Immature natural killer cell (primary cell): ENCODE measurements around the gene IL3RA. TPM values are rescaled to one million over a fixed set of nuclear protein-coding genes. Genes with fewer than 3 reads are reported as not detected.
"Not testable (repeated sequence)": the region's sequence is repeated elsewhere in the genome, so short reads cannot be mapped to it uniquely, and the experiment has no call there.

Experiments used
- DNase-seq, 3 donors: peaks; one replicate each; pipeline ENCODE4 v3.0.0; 2022; ENCODE audit warnings: mixed read lengths in 1 of 3
- H3K27ac Mint-ChIP-seq, 6 donors: one replicate each; pipeline ENCODE4 v1.8.0; 2020; ENCODE audit warnings: mixed read lengths in 6 of 6, mild to moderate bottlenecking in 5 of 6, inconsistent platforms in 4 of 6, moderate library complexity in 3 of 6
- H3K27me3 Mint-ChIP-seq, 3 donors: one replicate each; pipeline ENCODE4 v1.8.0; 2020 to 2021; ENCODE audit warnings: low read depth in 3 of 3, mild to moderate bottlenecking in 3 of 3, mixed read lengths in 3 of 3, moderate library complexity in 3 of 3, inconsistent platforms in 1 of 3
- H3K36me3 Mint-ChIP-seq, 3 donors: one replicate each; pipeline ENCODE4 v1.8.0; 2020; ENCODE audit warnings: mixed read lengths in 3 of 3, inconsistent platforms in 2 of 3, mild to moderate bottlenecking in 2 of 3
- H3K4me1 Mint-ChIP-seq, 2 donors: one replicate each; pipeline ENCODE4 v1.8.0; 2020; ENCODE audit warnings: inconsistent platforms in 2 of 2, mild to moderate bottlenecking in 2 of 2, mixed read lengths in 2 of 2, moderate library complexity in 1 of 2
- H3K4me3 Mint-ChIP-seq, 5 donors: one replicate each; pipeline ENCODE4 v1.8.0; 2020; ENCODE audit warnings: mild to moderate bottlenecking in 5 of 5, mixed read lengths in 5 of 5, inconsistent platforms in 3 of 5, moderate library complexity in 3 of 5
- H3K9me3 Mint-ChIP-seq, 6 donors: one replicate each; pipeline ENCODE4 v1.8.0; 2020; ENCODE audit warnings: mild to moderate bottlenecking in 6 of 6, mixed read lengths in 6 of 6, inconsistent platforms in 4 of 6, moderate library complexity in 3 of 6
- polyA plus RNA-seq, 3 donors: library from polyadenylated mRNA; unstranded; fragments of 300-500 nt; fragmentation: Illumina TruSeq; gene quantifications; one replicate each; pipeline ENCODE4 v1.2.3, GENCODE V29; 2021

The IL3RA gene
- polyA plus RNA-seq, 3 donors from 2014 or later = 0.79 to 5.0 (median 1.5) TPM

DNA sequence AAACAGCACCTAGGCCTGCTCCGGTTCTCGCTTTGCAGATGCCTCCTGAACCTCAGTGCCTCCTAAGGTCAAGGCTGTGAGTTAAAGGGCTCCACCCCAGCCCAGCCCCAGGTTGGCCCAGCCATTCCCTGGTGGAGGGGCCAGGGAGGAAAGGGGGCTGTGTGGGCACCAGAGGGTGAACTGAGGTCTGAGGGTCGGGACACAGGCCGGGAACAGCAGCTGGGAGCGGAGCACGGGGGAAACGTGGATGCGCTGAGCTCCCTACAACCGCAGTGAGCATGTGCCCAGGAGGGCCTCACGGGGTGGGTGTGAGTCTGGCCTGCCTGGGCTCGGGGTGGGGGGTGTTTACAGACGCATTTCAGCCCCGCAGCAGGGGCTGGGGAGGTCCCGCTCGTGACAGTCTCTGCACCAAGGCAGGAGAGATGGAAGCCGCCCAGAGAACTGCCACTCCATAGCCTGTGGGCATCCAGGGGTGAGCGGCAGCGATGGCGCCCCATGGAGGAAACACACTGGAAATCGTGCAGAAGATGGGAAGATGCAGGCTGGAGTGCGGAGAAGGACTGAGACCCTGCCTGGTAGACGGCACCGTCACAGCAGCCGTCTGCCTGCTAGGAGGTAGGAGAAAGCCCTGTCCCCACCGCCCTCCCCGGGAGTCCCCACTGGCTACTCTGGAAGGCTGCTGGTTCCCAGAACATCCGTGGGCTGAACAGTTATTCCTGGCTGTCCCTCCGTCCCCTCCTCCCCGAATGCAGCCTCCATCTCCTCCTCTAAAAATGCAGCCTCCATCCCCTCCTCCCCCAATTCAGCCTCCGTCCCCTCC lies 65.2 kb downstream of the IL3RA start:
- no peak overlapping the region for H3K27ac Mint-ChIP-seq
- no peaks in the 10 kb centered on the region for H3K4me1 Mint-ChIP-seq
- H3K27me3 Mint-ChIP-seq = peaks cover 0 to 2% (median 2%) of the 10 kb centered on the region in 3 donors
- no peak for DNase-seq
- H3K4me3 Mint-ChIP-seq = no peak overlapping the region
- no peaks in the 10 kb centered on the region for H3K9me3 Mint-ChIP-seq
- H3K36me3 Mint-ChIP-seq = no peaks in the 10 kb centered on the region

DNA sequence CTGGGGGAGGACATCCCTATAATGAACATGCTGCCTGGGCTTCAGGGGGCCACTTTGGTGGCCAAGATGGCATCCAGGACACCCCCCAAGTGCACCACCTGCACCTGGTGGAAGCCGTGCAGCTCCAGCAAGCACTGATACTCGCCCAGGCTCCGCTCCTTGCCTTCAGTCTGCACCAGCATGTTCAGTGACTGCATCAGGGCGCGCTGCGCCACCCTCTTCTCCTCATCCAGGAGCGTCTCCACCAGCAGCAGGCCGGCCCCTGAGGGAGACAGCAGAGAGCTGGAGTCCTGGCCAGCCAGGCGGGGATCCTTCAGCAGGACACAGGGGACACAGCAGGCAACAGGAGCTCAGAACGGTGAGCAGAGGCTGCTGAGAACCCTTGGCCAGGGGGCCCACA lies 66.6 kb downstream of the IL3RA start:
- no peak for DNase-seq
- Mint-ChIP-seq H3K36me3 (no peaks in the 10 kb centered on the region), H3K27ac (no peak overlapping the region), H3K4me3 (no peak overlapping the region), H3K4me1 (no peaks in the 10 kb centered on the region), H3K27me3 (peaks cover 0 to 2% (median 0%) of the 10 kb centered on the region in 3 donors), H3K9me3 (no peaks in the 10 kb centered on the region)

DNA sequence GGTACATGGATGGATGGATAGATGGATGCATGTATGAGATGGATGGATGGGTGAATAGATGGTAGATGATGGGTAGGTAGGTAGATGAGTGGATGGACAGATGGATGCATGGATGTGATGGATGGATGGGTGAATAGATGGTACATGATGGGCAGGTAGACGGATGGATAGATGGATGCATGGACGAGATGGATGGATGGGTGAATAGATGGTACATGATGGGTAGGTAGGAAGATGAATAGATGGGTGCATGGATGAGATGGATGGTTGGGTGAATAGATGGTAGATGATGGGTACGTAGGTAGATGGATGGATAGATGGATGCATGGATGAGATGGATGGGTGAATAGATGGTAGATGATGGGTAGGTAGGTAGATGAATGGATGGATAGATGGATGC lies 67.3 kb downstream of the IL3RA start:
- not testable (repeated sequence) for H3K27me3 Mint-ChIP-seq, DNase-seq, H3K36me3 Mint-ChIP-seq, H3K4me1 Mint-ChIP-seq, H3K27ac Mint-ChIP-seq, H3K9me3 Mint-ChIP-seq, H3K4me3 Mint-ChIP-seq

DNA sequence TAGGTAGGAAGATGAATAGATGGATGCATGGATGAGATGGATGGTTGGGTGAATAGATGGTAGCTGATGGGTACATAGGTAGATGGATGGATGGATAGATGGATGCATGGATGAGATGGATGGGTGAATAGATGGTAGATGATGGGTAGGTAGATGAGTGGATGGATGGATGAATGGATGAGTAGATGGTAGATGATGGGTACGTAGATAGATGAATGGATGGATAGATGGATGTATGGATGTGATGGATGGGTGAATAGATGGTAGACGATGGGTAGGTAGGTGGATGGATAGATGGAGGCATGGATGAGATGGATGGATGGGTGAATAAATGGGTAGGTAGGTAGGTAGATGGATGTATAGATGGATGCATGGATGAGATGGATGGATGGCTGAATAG lies 69.2 kb downstream of the IL3RA start:
- H3K27ac Mint-ChIP-seq = not testable (repeated sequence)

DNA sequence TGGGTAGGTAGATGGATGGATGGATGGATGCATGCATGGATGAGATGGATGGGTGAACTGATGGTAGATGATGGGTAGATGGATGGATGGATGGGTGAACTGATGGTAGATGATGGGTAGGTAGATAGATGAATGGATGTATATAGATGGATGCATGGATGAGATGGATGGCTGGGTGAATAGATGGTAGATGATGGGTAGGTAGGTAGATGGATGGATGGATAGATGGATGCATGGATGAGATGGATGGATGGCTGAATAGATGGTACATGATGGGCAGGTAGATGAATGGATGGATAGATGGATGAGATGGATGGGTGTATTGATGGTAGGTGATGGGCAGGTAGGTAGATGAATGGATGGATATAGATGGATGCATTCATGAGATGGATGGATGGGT lies 70.5 kb downstream of the IL3RA start:
- H3K36me3 Mint-ChIP-seq = peaks cover 0 to 4% (median 4%) of the 10 kb centered on the region in 3 donors
- H3K4me3 Mint-ChIP-seq = no peak overlapping the region
- H3K27ac Mint-ChIP-seq = no peak overlapping the region
- H3K27me3 Mint-ChIP-seq = peaks cover 0 to 2% (median 0%) of the 10 kb centered on the region in 3 donors
- H3K4me1 Mint-ChIP-seq = no peaks in the 10 kb centered on the region
- DNase-seq = no peak
- H3K9me3 Mint-ChIP-seq = no peaks in the 10 kb centered on the region

More for the DNA sequence above, 69.2 kb downstream of the IL3RA start:
- H3K27me3 Mint-ChIP-seq, H3K36me3 Mint-ChIP-seq, H3K4me1 Mint-ChIP-seq, DNase-seq, H3K4me3 Mint-ChIP-seq, H3K9me3 Mint-ChIP-seq: not testable (repeated sequence)

DNA sequence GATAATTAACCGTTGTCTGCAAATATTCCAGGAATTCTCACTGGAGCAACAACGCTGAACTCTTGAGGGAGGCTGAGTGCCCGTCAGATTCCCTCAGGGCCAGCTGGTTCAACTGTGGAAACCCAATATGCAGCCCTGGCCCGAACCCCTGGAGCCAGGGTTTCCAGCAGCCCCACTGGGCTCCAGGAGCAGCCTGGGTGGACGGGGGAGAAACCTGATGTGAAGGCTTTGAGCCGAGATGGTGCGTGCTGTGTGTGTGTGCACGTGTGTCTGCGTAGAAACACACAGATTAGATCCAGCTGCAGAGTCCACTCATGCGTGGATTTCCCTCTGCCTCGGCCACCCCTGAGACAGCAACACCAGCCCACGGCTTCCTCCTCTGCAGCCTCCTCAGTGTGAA lies 74.7 kb downstream of the IL3RA start:
- H3K9me3 Mint-ChIP-seq = no peaks in the 10 kb centered on the region
- H3K36me3 Mint-ChIP-seq = peaks cover 10 to 15% (median 13%) of the 10 kb centered on the region in 3 donors
- H3K27ac Mint-ChIP-seq = no peak overlapping the region
- H3K27me3 Mint-ChIP-seq = peaks cover 0 to 4% (median 0%) of the 10 kb centered on the region in 3 donors
- no peak for DNase-seq
- H3K4me1 Mint-ChIP-seq = peaks cover 4 to 6% of the 10 kb centered on the region in 2 donors
- no peak overlapping the region for H3K4me3 Mint-ChIP-seq

DNA sequence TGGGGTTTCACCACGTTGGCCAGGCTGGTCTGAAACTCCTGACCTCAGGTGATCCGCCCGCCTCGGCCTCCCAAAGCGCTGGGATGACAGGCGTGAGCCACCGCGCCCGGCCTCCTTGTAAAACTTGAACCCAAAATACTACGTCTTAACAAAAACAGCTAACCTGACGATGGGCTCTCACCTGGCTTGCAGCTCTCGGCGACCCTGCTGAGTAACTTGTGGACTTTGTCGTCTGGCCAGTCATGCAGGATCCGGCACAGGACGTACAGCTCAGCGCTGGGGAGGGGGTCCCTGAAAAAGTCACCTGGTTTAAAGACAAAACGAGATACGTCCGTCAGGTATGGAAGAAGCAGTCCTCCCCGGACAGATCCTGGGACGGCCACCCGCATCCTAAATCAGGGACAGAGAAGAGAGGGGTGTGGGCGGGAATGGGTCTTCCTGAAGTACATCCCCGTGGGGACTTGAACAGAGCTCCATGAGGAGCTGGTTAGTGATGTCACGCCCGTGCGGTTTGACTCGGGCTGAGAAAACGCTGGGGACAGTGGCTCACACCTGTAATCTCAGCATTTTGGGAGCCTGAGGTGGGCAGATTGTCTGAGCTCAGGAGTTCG lies 76.1 kb downstream of the IL3RA start:
- Mint-ChIP-seq H3K4me3 (no peak overlapping the region), H3K4me1 (peaks cover 4 to 6% of the 10 kb centered on the region in 2 donors), H3K36me3 (peaks cover 10 to 15% (median 13%) of the 10 kb centered on the region in 3 donors), H3K27ac (no peak overlapping the region), H3K27me3 (peaks cover 0 to 4% (median 0%) of the 10 kb centered on the region in 3 donors), H3K9me3 (no peaks in the 10 kb centered on the region)
- no peak for DNase-seq

DNA sequence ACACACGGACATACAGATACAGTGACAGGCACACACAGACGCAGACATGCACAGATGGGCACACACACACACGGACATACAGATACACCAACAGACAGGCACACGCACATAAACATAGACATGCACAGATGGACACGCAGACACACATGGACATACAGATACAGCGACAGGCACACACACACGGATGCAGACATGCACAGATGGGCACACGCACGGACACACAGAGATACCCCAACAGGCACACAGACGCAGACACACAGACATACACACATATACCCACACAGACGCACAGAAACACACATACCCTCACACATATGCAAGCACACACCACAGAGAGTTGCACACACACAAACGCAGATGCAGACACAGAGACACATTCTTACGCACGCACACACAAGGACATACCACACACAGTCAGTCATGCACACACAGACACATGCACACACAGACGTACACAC lies 79.8 kb downstream of the IL3RA start:
- Mint-ChIP-seq H3K27ac (no peak overlapping the region), H3K4me1 (peaks cover 6 to 17% of the 10 kb centered on the region in 2 donors), H3K36me3 (peaks cover 19 to 27% (median 23%) of the 10 kb centered on the region in 3 donors), H3K4me3 (no peak overlapping the region), H3K9me3 (peaks cover 0 to 1% (median 0%) of the 10 kb centered on the region in 6 donors), H3K27me3 (peaks cover 0 to 4% (median 0%) of the 10 kb centered on the region in 3 donors)
- no peak for DNase-seq

DNA sequence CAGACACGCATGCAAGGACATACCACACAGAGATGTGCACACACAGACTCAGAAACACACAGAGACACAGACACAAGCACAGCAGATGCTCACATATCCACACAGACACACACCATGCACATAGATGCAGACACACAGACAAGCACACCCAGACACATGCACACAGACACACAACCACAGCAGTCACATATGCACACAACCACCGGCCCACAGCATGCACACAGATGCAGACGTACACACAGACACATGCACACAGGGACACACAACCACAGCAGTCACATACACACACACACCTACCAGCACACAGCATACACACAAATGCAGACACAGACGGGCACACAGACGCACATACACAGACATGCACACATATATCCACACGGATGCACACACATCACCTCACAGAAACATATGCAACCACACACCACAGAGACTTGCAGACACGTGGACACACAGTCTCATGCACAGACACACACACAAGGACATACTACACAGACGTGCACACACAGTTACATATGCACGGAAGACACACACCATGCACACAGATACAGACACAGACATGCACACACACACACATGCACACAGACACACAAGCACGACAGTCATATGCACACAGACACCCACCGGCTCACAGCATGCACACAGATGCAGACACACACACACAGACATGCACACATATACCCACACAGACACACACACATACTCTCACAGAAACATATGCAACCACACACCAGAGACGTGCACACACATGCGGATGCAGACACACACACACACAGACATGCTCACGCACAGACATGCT lies 80.6 kb downstream of the IL3RA start:
- Mint-ChIP-seq H3K27ac (no peak overlapping the region), H3K36me3 (peaks cover 26 to 35% (median 31%) of the 10 kb centered on the region in 3 donors), H3K27me3 (peaks cover 0 to 2% (median 0%) of the 10 kb centered on the region in 3 donors), H3K4me1 (peaks cover 6 to 17% of the 10 kb centered on the region in 2 donors), H3K4me3 (no peak overlapping the region), H3K9me3 (peaks cover 0 to 7% (median 0%) of the 10 kb centered on the region in 6 donors)
- no peak for DNase-seq

DNA sequence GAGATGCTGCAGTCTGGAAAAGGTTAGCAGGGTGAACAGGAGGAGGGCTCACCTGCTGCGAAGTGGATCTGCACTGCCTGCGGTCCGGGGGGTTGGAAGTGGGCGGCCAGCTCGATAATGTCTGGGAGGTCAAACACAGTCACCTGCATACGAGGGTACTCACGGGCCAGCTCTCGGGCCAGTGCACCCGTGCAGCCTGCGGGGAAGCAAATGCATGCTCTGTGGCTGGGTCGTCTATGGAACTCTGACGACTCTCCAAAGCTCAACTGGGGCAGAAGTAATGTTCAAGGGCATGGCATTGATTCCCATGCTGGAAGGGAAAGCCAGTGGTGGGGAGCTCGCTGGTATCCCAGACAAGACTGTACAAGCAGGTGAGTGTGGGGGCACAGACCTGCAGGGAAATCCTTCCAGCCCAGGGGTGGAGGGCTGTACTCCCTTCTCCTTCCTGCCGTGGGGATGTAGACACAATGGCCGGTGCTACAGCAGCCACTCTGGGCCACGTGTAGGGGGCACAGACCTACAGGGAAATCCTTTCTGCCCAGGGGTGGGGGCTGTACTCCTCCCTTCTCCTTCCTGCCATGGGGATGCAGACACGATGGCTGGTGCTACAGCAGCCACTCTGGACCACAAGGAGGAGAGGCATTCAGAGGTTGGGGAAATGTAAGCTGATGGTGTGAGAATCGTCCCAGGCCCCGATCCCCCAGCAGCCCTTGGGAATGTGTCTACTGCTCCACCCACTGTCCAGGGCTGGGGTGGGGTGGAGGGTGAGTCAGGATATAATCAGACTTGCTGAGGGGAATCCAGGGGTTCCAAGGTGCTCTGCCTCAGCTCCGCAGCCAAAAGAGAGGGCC lies 81.6 kb downstream of the IL3RA start:
- Mint-ChIP-seq H3K4me3 (no peak overlapping the region), H3K4me1 (peaks cover 6 to 17% of the 10 kb centered on the region in 2 donors), H3K27me3 (peaks cover 0 to 2% (median 0%) of the 10 kb centered on the region in 3 donors), H3K36me3 (peaks cover 23 to 43% (median 38%) of the 10 kb centered on the region in 3 donors), H3K9me3 (peaks cover 0 to 8% (median 3%) of the 10 kb centered on the region in 6 donors), H3K27ac (no peak overlapping the region)
- no peak for DNase-seq

DNA sequence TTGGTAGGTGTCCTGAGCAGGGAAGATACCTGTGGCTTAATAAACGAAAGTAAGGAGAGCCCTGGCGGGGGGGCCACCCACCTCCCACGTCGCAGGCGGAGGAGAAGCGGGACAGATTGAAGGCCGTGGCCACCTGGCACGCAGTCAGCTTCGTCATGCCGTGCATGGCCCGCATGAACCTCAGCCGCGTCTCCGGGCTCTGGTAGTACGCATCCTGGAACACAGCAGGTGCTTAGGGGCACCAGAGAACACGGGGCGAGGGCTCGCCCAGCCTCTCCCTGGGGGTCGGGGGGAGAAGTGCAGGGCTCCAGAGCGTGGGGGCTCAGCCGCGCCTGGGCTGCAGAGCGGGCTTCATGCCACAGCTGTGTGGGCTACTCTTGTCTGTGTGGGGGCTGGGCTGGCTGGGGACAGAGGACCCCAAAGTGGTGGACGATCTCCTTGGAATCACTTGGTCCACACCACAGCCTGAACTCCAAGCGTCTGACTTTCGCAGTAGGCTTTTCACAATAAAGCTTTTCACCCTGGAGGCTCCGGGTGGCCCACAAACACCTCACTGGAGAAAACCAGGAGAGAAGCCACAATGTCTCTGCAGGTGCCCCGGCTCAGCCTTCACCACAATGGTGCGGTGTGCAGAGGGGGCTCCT lies 82.4 kb downstream of the IL3RA start:
- DNase-seq = no peak
- Mint-ChIP-seq H3K27ac (no peak overlapping the region), H3K4me3 (no peak overlapping the region), H3K4me1 (peaks cover 3 to 12% of the 10 kb centered on the region in 2 donors), H3K36me3 (peaks cover 20 to 45% (median 39%) of the 10 kb centered on the region in 3 donors), H3K27me3 (peaks cover 0 to 1% (median 0%) of the 10 kb centered on the region in 3 donors), H3K9me3 (peaks cover 0 to 10% (median 7%) of the 10 kb centered on the region in 6 donors)

DNA sequence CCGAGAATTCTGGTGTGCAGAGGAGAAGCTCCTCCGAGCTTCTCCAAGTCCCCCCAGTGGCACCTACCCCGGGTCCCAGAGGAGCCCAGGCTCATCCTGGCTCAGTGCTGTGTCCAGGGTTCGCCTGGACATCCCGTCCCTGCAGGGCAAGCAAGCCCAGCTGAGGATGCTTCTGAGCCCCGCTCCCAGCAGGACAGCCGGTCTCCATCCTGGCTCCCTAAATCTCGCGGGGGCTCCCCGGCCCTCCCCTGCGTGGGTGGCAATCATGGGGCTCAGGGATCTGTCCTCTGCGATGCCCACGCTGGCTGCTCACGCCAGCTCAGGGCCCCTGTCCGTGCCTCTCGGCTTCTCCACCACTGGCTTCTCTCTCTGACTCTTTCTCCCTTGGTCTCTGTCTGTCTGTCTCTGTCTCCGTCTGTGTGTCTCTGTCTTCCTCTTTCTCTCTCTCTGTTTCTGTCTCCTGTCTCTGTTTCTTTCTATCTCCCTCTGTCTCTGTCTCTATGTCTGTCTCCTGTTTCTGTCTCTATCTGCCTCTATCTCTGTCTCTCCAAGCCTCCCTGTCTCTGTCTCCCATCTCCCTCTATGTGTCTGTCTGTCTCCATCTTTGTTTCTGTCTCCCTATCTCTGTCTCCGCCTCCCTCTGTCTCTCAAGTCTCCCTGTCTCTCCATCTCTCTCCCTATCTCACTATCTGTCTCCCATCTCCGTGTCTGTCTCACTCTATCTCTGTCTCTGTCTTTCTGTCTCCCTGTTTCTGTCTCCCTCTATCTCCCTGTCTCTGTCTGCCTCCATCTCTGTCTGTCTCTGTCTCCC lies 83.2 kb downstream of the IL3RA start:
- H3K4me3 Mint-ChIP-seq = no peak overlapping the region
- H3K9me3 Mint-ChIP-seq = peaks cover 1 to 10% (median 7%) of the 10 kb centered on the region in 6 donors
- DNase-seq = no peak
- peaks cover 2 to 10% of the 10 kb centered on the region in 2 donors for H3K4me1 Mint-ChIP-seq
- peak overlapping the region in 4 of 6 donors; percentile 52 to 89 (median 68) for H3K27ac Mint-ChIP-seq
- H3K27me3 Mint-ChIP-seq = no peaks in the 10 kb centered on the region
- peaks cover 24 to 49% (median 41%) of the 10 kb centered on the region in 3 donors for H3K36me3 Mint-ChIP-seq
